ENCODE measurements around the gene AKNAD1.
"Not testable (repeated sequence)": the region's sequence is repeated elsewhere in the genome, so short reads cannot be mapped to it uniquely, and the experiment has no call there.

AKNAD1 gene, protein sequence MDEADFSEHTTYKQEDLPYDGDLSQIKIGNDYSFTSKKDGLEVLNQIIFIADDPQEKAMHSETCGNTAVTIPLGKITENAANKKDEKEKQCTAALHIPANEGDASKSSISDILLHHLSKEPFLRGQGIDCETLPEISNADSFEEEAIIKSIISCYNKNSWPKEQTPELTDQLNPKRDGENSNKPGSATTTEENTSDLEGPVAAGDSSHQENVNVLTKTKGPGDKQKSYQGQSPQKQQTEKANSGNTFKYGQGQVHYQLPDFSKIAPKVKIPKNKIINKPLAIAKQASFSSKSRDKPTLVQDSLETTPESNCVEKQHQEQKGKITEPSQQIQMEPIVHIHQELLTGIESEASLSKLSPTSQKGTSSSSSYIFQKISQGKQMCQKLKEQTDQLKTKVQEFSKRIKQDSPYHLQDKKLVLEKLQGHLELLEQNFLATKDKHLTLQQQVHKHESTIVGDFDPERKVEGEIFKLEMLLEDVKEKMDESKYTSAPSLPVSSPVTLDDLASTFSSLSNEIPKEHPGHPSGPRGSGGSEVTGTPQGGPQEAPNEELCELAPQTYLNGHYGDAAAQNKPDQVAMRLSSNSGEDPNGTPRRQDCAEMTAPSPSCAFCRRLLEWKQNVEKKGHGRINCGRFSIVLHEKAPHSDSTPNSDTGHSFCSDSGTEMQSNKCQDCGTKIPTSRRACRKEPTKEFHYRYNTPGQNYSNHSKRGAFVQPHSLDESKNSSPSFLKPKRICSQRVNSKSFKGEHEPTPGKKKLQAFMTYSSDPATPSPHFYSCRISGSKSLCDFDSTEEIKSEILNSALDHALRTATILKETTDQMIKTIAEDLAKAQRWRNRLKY
- total RNA-seq = 0 to 0.06 (median 0) reads per million in 9 experiments

- H3K27ac Mint-ChIP-seq = no peak within 1 kb of the TSS
- no peaks in the 10 kb centered on the region for H3K9me3 Mint-ChIP-seq
- DNase-seq (no peak), ATAC-seq (replicated peaks) (no peak)
- H3K4me3 Mint-ChIP-seq = no peak within 1 kb of the TSS
- H3K4me1 Mint-ChIP-seq (ENCODE audit: low read depth in 2 of 2) = peaks cover 0 to 6% of the 10 kb centered on the region in 2 donors
- peaks cover 5% of the 10 kb centered on the region for H3K36me3 Mint-ChIP-seq (ENCODE audit: insufficient read depth)
- H3K27me3 Mint-ChIP-seq = peaks cover 34 to 39% of the 10 kb centered on the region in 2 donors
Observed at GRCh38 chr1:108856994-108857393, at the start of gene AKNAD1. Gene AKNAD1 (minus strand): TSS chr1:108857094. CDS start chr1:108852664, 4,430 bp downstream.

GRCh38 chr1:108901106-108901505, 44.2 kb upstream of the AKNAD1 start:
- H3K4me1 Mint-ChIP-seq (ENCODE audit: low read depth in 2 of 2) = no peaks in the 10 kb centered on the region
- no peaks in the 10 kb centered on the region for H3K36me3 Mint-ChIP-seq (ENCODE audit: insufficient read depth)
- DNase-seq (no peak), ATAC-seq (replicated peaks) (no peak)
- no peak overlapping the region for H3K27ac Mint-ChIP-seq
- H3K27me3 Mint-ChIP-seq = no peaks in the 10 kb centered on the region
- H3K9me3 Mint-ChIP-seq = no peaks in the 10 kb centered on the region
- H3K4me3 Mint-ChIP-seq = no peak overlapping the region

- H3K36me3 Mint-ChIP-seq (ENCODE audit: insufficient read depth) = no peaks in the 10 kb centered on the region
- H3K4me1 Mint-ChIP-seq (ENCODE audit: low read depth in 2 of 2) = no peaks in the 10 kb centered on the region
- H3K4me3 Mint-ChIP-seq = no peak overlapping the region
- ATAC-seq (replicated peaks) (peak; percentile 76), DNase-seq (peak; percentile 29 to 33 (median 33))
- H3K27me3 Mint-ChIP-seq = no peaks in the 10 kb centered on the region
- H3K9me3 Mint-ChIP-seq = no peaks in the 10 kb centered on the region
- no peak overlapping the region for H3K27ac Mint-ChIP-seq
Observed at GRCh38 chr1:108897865-108898720, 41.2 kb upstream of the AKNAD1 start.

GRCh38 chr1:108896146-108897145, 39.6 kb upstream of the AKNAD1 start:
- Mint-ChIP-seq H3K27me3 (no peaks in the 10 kb centered on the region), H3K9me3 (no peaks in the 10 kb centered on the region), H3K4me3 (no peak overlapping the region), H3K27ac (no peak overlapping the region), H3K4me1 (ENCODE audit: low read depth in 2 of 2) (no peaks in the 10 kb centered on the region), H3K36me3 (ENCODE audit: insufficient read depth) (no peaks in the 10 kb centered on the region)
- no peak for DNase-seq
- no peak for ATAC-seq (replicated peaks)

DNA sequence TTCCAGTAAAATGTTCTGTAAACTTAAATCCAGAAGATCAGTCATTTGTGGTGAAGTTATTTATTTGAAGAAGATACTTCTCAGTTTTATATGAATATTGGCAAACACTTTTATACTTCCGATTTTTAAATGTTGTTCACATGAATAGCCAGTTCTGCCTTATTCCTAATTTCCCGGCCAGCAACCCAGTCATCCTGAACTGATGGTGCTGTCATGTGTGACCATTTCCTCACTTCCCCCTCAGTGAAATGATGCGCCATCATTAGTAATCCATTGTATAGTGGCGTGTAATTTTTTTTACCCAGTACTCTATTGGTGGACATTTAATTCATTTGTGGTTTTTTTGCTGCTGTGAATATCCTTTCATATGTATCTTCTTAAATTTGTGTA, 36.2 kb upstream of the AKNAD1 start:
- Mint-ChIP-seq H3K4me1 (ENCODE audit: low read depth in 2 of 2) (no peaks in the 10 kb centered on the region), H3K4me3 (no peak overlapping the region), H3K36me3 (ENCODE audit: insufficient read depth) (no peaks in the 10 kb centered on the region), H3K27me3 (no peaks in the 10 kb centered on the region), H3K9me3 (no peaks in the 10 kb centered on the region), H3K27ac (no peak overlapping the region)
- no peak for DNase-seq
- ATAC-seq (replicated peaks) = no peak

DNA sequence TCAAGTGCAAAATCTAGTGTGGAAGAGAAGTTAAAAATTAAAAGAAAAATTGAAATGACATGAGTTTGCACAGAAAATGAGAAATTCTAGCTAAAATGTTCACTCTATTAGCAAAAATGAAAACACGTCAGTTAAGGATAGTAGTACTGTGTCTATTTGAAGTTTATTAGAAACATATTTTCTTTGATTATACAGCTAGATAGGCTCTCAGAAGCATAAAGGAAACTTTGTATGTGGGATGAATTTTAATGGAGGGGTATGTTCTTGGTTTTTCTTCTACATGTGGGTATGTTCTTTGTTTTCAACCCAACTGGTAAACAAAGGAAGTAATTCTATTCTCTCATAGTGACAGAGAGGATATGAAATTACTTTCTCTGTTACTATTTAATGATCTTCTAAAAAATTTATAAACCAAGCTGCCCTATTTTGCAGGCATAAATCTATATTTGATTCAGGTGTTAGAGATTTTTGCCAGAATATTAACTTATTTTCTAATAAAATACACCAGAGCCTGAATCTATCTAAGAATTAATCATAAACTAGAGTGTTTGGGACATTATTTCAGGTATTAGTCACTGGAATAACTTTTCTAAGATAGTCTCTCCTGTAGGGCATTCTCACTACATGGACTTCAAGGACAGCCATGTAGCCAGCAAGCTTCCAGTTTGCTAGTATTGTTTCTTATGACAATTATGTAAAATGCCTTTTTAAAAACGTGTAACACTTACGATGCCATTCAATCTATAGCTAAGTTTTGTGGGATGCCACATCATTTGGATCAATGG, 35.7 kb upstream of the AKNAD1 start:
- Mint-ChIP-seq H3K27ac (no peak overlapping the region), H3K4me1 (ENCODE audit: low read depth in 2 of 2) (no peaks in the 10 kb centered on the region), H3K27me3 (no peaks in the 10 kb centered on the region), H3K4me3 (no peak overlapping the region), H3K36me3 (ENCODE audit: insufficient read depth) (peaks cover under 1% of the 10 kb centered on the region), H3K9me3 (no peaks in the 10 kb centered on the region)
- DNase-seq = no peak
- no peak for ATAC-seq (replicated peaks)

DNA sequence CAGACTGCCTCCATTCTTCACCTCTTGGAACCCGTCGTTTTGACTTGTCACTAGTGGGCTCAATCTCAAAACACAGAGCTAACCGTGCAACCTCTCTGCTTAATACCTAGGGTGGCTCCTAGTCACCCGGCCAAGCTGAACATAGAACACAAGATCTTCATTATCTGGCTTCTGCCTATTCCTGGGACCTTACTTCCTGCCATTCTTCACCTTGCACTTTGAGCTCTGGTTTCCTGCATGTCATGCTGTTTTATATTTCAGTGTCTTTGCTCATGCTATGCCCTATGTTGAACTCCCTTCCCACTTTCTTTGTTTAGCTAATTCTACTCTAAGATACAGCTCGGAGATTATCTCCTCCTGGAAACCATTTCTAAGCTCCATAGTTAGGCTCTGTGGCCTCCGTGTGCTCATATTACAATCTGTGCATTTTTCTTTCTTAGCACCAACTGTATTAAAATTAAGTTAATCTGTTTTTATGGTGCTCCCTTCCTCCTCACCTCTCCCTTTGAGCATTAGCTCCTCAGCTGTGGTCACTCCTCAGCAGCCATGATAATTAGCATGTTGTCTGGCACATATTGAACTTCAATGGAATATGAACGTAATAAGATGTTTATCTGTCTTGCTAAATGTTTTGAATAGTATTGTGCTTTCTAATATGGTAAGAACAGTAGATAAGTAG, 33.0 kb upstream of the AKNAD1 start:
- ATAC-seq (replicated peaks) (no peak), DNase-seq (no peak)
- no peak overlapping the region for H3K4me3 Mint-ChIP-seq
- no peaks in the 10 kb centered on the region for H3K27me3 Mint-ChIP-seq
- no peaks in the 10 kb centered on the region for H3K9me3 Mint-ChIP-seq
- no peak overlapping the region for H3K27ac Mint-ChIP-seq
- H3K36me3 Mint-ChIP-seq (ENCODE audit: insufficient read depth) = peaks cover 2% of the 10 kb centered on the region
- no peaks in the 10 kb centered on the region for H3K4me1 Mint-ChIP-seq (ENCODE audit: low read depth in 2 of 2)

DNA sequence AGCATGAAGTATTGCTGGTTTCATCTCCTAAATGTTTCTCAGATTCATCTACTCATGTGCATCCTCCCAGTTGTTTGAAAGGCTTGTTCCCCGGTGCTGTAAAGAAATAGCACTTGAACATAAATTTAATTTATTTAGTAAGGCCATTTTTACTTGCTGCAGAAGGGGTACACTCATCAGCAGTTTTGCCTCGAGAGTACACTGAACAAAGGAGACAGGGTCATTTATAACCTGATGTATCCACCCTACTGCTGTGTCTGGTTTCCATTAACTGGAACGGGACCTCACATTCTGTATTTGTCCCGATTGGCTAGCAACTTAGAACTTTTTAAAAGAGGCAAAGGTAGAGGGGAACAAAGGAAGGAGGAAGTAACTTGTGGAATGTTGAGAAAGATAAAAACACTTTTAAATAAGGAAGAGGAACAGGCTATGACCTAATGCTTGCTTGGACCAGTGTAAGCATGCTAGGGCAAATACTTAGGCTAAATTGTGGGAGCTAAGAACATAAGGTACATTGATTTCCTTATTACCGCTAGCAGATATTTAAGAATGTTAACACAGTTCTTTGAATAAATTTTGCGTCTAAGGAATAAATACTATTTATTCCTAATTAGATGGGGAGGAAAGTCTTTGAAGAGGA, 32.2 kb upstream of the AKNAD1 start:
- not testable (repeated sequence) for H3K9me3 Mint-ChIP-seq; H3K36me3 Mint-ChIP-seq (ENCODE audit: insufficient read depth); H3K4me3 Mint-ChIP-seq; H3K27me3 Mint-ChIP-seq; H3K27ac Mint-ChIP-seq; DNase-seq; ATAC-seq (replicated peaks); H3K4me1 Mint-ChIP-seq (ENCODE audit: low read depth in 2 of 2)

GRCh38 chr1:108886292-108886691, 29.4 kb upstream of the AKNAD1 start:
- Mint-ChIP-seq H3K27ac (no peak overlapping the region), H3K9me3 (no peaks in the 10 kb centered on the region), H3K36me3 (ENCODE audit: insufficient read depth) (peaks cover 2% of the 10 kb centered on the region), H3K4me1 (ENCODE audit: low read depth in 2 of 2) (no peaks in the 10 kb centered on the region), H3K27me3 (no peaks in the 10 kb centered on the region), H3K4me3 (no peak overlapping the region)
- DNase-seq (no peak), ATAC-seq (replicated peaks) (no peak)

DNA sequence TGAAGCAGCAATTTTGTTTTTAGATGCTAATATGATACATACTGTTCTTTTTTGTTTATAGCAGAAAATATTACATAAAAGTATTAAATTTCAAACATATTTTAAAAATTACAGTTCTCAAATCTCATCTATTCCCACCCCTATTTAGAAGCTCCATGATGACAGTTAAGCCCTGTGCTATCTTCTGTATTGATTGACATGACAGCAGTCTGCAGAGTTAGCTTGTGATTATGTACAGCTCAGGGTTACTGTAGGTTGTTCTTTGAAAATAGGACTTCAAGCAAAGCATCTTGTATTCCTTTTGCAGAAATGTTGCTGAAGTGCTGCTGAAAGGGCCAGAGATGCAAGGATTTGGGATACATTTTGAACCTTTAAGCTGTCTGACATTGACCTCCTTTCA, 28.1 kb upstream of the AKNAD1 start:
- H3K4me3 Mint-ChIP-seq = no peak overlapping the region
- no peaks in the 10 kb centered on the region for H3K4me1 Mint-ChIP-seq (ENCODE audit: low read depth in 2 of 2)
- no peaks in the 10 kb centered on the region for H3K27me3 Mint-ChIP-seq
- no peak overlapping the region for H3K27ac Mint-ChIP-seq
- peaks cover 2% of the 10 kb centered on the region for H3K36me3 Mint-ChIP-seq (ENCODE audit: insufficient read depth)
- ATAC-seq (replicated peaks) = no peak
- no peak for DNase-seq
- H3K9me3 Mint-ChIP-seq = no peaks in the 10 kb centered on the region

GRCh38 chr1:108882837-108883236, 25.9 kb upstream of the AKNAD1 start:
- H3K36me3 Mint-ChIP-seq (ENCODE audit: insufficient read depth) = peaks cover 2% of the 10 kb centered on the region
- DNase-seq = no peak

More at GRCh38 chr1:108882837-108883236, 25.9 kb upstream of the AKNAD1 start:
- H3K4me1 Mint-ChIP-seq (ENCODE audit: low read depth in 2 of 2) = peaks cover 0 to 2% of the 10 kb centered on the region in 2 donors
- H3K9me3 Mint-ChIP-seq = no peaks in the 10 kb centered on the region
- no peak overlapping the region for H3K4me3 Mint-ChIP-seq
- no peaks in the 10 kb centered on the region for H3K27me3 Mint-ChIP-seq
- H3K27ac Mint-ChIP-seq = no peak overlapping the region
- ATAC-seq (replicated peaks) = no peak

All from effector memory CD8-positive, alpha-beta T cell (primary cell).